ENCODE measurements around the gene SLC25A23. TPM values are rescaled to one million over a fixed set of nuclear protein-coding genes. Genes with fewer than 3 reads are reported as not detected.
"Not testable (repeated sequence)": the region's sequence is repeated elsewhere in the genome, so short reads cannot be mapped to it uniquely, and the experiment has no call there.

Gene SLC25A23
- total and polyA plus RNA-seq, 2 of the 4 experiments (the other 2 are of a cell fraction), result 7.0 to 7.6 TPM

- TF ChIP-seq NFE2L2 (IDR thresholded peaks at IDR 0.05; ENCODE audit: low read depth, low read length), result no peak
Observed at GRCh38 chr19:6429419-6430221, 30.0 kb downstream of the SLC25A23 start (continued).

- H2AK9ac ChIP-seq (replicated peaks; ENCODE audit: low read depth, low read length, poor library complexity); H3K23ac ChIP-seq (ENCODE audit: low read depth, low read length); H3K14ac ChIP-seq (replicated peaks; ENCODE audit: low read depth, low read length); H3K4ac ChIP-seq (ENCODE audit: low read depth, low read length); CTCF ChIA-PET; H3K36me3 ChIP-seq (ENCODE audit: control insufficient read depth, insufficient read depth, low read length); H3K9ac ChIP-seq (ENCODE audit: low read depth, low read length); dilution Hi-C loops (cut with HindIII; ENCODE audit: low sequenced_read_pairs, unreplicated experiment); ATAC-seq (ENCODE audit: low read depth); H2BK5ac ChIP-seq (ENCODE audit: low read depth, low read length, poor library complexity, severe bottlenecking); H4K20me1 ChIP-seq (ENCODE audit: insufficient read depth, low read length); H3K4me1 ChIP-seq (ENCODE audit: control insufficient read depth, insufficient read depth, low read length); H3K9me3 ChIP-seq (ENCODE audit: control insufficient read depth, insufficient read depth, low read length); DNase-seq; intact Hi-C loops (cut with micrococcal nuclease); H3K79me1 ChIP-seq (ENCODE audit: low read depth in 1 of 2, low read length in 2 of 2); H2AFZ ChIP-seq (replicated peaks; ENCODE audit: low read length, poor library complexity); H3K27ac ChIP-seq (ENCODE audit: insufficient read depth, low read length); H3K4me2 ChIP-seq (ENCODE audit: low read depth, low read length); H4K5ac ChIP-seq (ENCODE audit: low read depth, low read length); H3K18ac ChIP-seq (ENCODE audit: low read depth, low read length); H3K27me3 ChIP-seq (ENCODE audit: control insufficient read depth, insufficient read depth, low read length); H2AK5ac ChIP-seq (ENCODE audit: low read depth, low read length); H4K91ac ChIP-seq (ENCODE audit: insufficient read depth, low read depth, low read length); BruUV-seq (replicated peaks); H2BK15ac ChIP-seq (ENCODE audit: low read depth, low read length); H4K8ac ChIP-seq (ENCODE audit: low read depth in 2 of 2, low read length in 2 of 2); H2BK120ac ChIP-seq (ENCODE audit: low read depth, low read length); H3K4me3 ChIP-seq (ENCODE audit: insufficient read depth, low read depth, low read length); H3K56ac ChIP-seq (ENCODE audit: extremely low read depth, insufficient read depth, low read length); in situ Hi-C loops (cut with MboI; ENCODE audit: low sequenced_read_pairs); H3K9me1 ChIP-seq (ENCODE audit: insufficient read depth, low read length); POLR2A ChIA-PET (ENCODE audit: unreplicated experiment); H2BK20ac ChIP-seq (ENCODE audit: low read depth, low read length): not testable (repeated sequence)
- no CpG with 5 or more reads among the region's 2 CpGs for WGBS, 2 experiments (ENCODE audit: extremely low coverage in 2 of 2, insufficient read length in 1 of 2)
Observed at GRCh38 chr19:6428692-6429418, 30.7 kb downstream of the SLC25A23 start.
